Measurements from ENCODE around the gene KLHL22.

GRCh38 chr22:20393705-20394476 is 101.7 kb downstream of the KLHL22 start, which contains the start of gene ZNF74:
- TF ChIP-seq CTCF (IDR thresholded peaks at IDR 0.05) (peak in 1 of 3 experiments; percentile 26), EP300 (IDR thresholded peaks at IDR 0.05) (no peak)

All from esophagus muscularis mucosa (tissue), 3 donors.